ENCODE measurements around the gene EVA1A. TPM values are rescaled to one million over a fixed set of nuclear protein-coding genes. Genes with fewer than 3 reads are reported as not detected.

EVA1A gene
- total and polyA plus RNA-seq, 12 donors, result 0.17 to 3.4 (median 0.99) TPM

- intact Hi-C loops (cut with DNase I), result loop anchor here in 1 of 10 donors (5.0 kb wide), 1 partner anchor 37 kb away; no protein-coding TSS in a partner anchor
- H3K9me3 ChIP-seq, result no peaks in the 10 kb centered on the region
- 85 to 87% methylated on average over 8 of the region's 8 CpGs for WGBS, 2 donors
Observed at GRCh38 chr2:75565472-75566462, 5.0 kb upstream of the EVA1A start.

GRCh38 chr2:75564713-75565359, 4.1 kb upstream of the EVA1A start:
- no peak for DNase-seq
- 75 to 85% methylated on average over 4 of the region's 4 CpGs for WGBS, 2 donors
- no peak overlapping the region for H3K4me3 ChIP-seq
- intact Hi-C loops (cut with DNase I), result loop anchor here in 2 of 10 donors (5.0 kb wide), 2 partner anchors 37 to 42 kb away; no protein-coding TSS in a partner anchor
- no peaks in the 10 kb centered on the region for H3K9me3 ChIP-seq
- ATAC-seq, result no peak
- peaks cover 0 to 19% (median 6%) of the 10 kb centered on the region in 9 donors for H3K4me1 ChIP-seq
- peaks cover 0 to 32% (median 19%) of the 10 kb centered on the region in 7 donors for H3K27me3 ChIP-seq
- TF ChIP-seq CTCF (IDR thresholded peaks at IDR 0.05), result no peak
- H3K36me3 ChIP-seq, result no peaks in the 10 kb centered on the region
- no peak overlapping the region for H3K27ac ChIP-seq

More at GRCh38 chr2:75565472-75566462, 5.0 kb upstream of the EVA1A start:
- H3K4me1 ChIP-seq, result peaks cover 0 to 14% (median 6%) of the 10 kb centered on the region in 9 donors
- no peak for TF ChIP-seq CTCF (IDR thresholded peaks at IDR 0.05)
- no peak overlapping the region for H3K27ac ChIP-seq
- ATAC-seq, result no peak
- H3K27me3 ChIP-seq, result peaks cover 0 to 23% (median 10%) of the 10 kb centered on the region in 7 donors
- H3K36me3 ChIP-seq, result no peaks in the 10 kb centered on the region
- H3K4me3 ChIP-seq, result no peak overlapping the region
- no peak for DNase-seq

GRCh38 chr2:75564026-75564688, 3.4 kb upstream of the EVA1A start:
- no peak for ATAC-seq

More at GRCh38 chr2:75564026-75564688, 3.4 kb upstream of the EVA1A start:
- no peak for TF ChIP-seq CTCF (IDR thresholded peaks at IDR 0.05)
- WGBS, 2 donors, result 84 to 89% methylated on average over 9 of the region's 9 CpGs
- peaks cover 0 to 23% (median 9%) of the 10 kb centered on the region in 9 donors for H3K4me1 ChIP-seq
- no peak for DNase-seq
- H3K27ac ChIP-seq, result no peak overlapping the region
- intact Hi-C loops (cut with DNase I), result loop anchor here in 1 of 10 donors (5.0 kb wide), 1 partner anchor 43 kb away; no protein-coding TSS in a partner anchor
- no peaks in the 10 kb centered on the region for H3K9me3 ChIP-seq
- H3K4me3 ChIP-seq, result no peak overlapping the region
- peaks cover 0 to 33% (median 22%) of the 10 kb centered on the region in 7 donors for H3K27me3 ChIP-seq
- H3K36me3 ChIP-seq, result no peaks in the 10 kb centered on the region

All from heart right ventricle (tissue), 16 donors.